H9 (cell line): Measurements from ENCODE around the gene HLA-DRB1. TPM values are rescaled to one million over a fixed set of nuclear protein-coding genes. Genes with fewer than 3 reads are reported as not detected.

ENCODE experiments used
- DNase-seq: peaks from one replicate; pipeline ENCODE4 v3.0.0-alpha.2; 2017
- H2AFZ ChIP-seq: one replicate; pipeline ENCODE4 v1.6.1; 2013; ENCODE audit warnings: mild to moderate bottlenecking, low read length, control low read depth, moderate library complexity
- H2AK5ac ChIP-seq: 2 replicates; pipeline ENCODE4 v1.6.1; 2013; ENCODE audit warnings: low read length, control low read depth, mixed read lengths; ENCODE audit not compliant: insufficient read length
- H2BK120ac ChIP-seq: one replicate; pipeline ENCODE4 v1.6.1; 2013; ENCODE audit warnings: low read depth, mild to moderate bottlenecking, low read length, control low read depth, inconsistent platforms; ENCODE audit not compliant: poor library complexity, severe bottlenecking
- H2BK12ac ChIP-seq: 2 replicates; pipeline ENCODE4 v1.6.1; 2013; ENCODE audit warnings: low read length, control low read depth, mixed read lengths, low read depth; ENCODE audit not compliant: insufficient read length
- H2BK15ac ChIP-seq: 2 replicates; pipeline ENCODE4 v1.6.1; 2013; ENCODE audit warnings: low read depth, low read length, control low read depth
- H2BK20ac ChIP-seq: one replicate; pipeline ENCODE4 v1.6.1; 2013; ENCODE audit warnings: low read depth, mild to moderate bottlenecking, low read length, control low read depth, inconsistent platforms; ENCODE audit not compliant: poor library complexity, severe bottlenecking
- H2BK5ac ChIP-seq: 2 replicates; pipeline ENCODE4 v1.6.1; 2013; ENCODE audit warnings: low read length, control low read depth, mixed read lengths; ENCODE audit not compliant: insufficient read length
- H3K14ac ChIP-seq: 2 replicates; pipeline ENCODE4 v1.6.1; 2013; ENCODE audit warnings: low read length, control low read depth; ENCODE audit not compliant: insufficient read depth
- H3K18ac ChIP-seq: 2 replicates; pipeline ENCODE4 v1.6.1; 2013; ENCODE audit warnings: low read depth, mild to moderate bottlenecking, mixed read lengths, low read length, control low read depth; ENCODE audit not compliant: insufficient read length
- H3K23ac ChIP-seq: 2 replicates; pipeline ENCODE4 v1.6.1; 2013; ENCODE audit warnings: low read length, control low read depth, mixed read lengths, low read depth; ENCODE audit not compliant: insufficient read length
- H3K23me2 ChIP-seq: 2 replicates; pipeline ENCODE4 v1.6.1; 2013; ENCODE audit warnings: low read depth, mild to moderate bottlenecking, mixed read lengths, low read length, control low read depth; ENCODE audit not compliant: insufficient read length, poor library complexity, severe bottlenecking
- H3K27ac ChIP-seq: 2 replicates; pipeline ENCODE4 v1.5.1; 2013; ENCODE audit warnings: low read length, control low read depth, mixed read lengths, low read depth; ENCODE audit not compliant: insufficient read length
- H3K27me3 ChIP-seq: 2 replicates; pipeline ENCODE4 v1.6.1; 2013; ENCODE audit warnings: low read length, control low read depth, inconsistent platforms; ENCODE audit not compliant: insufficient read depth
- H3K4ac ChIP-seq: 2 replicates; pipeline ENCODE4 v1.6.1; 2013; ENCODE audit warnings: low read depth, mild to moderate bottlenecking, control low read depth, inconsistent platforms, low read length, moderate library complexity
- H3K4me1 ChIP-seq: 2 replicates; pipeline ENCODE4 v1.6.1; 2013; ENCODE audit warnings: low read length, control low read depth, inconsistent platforms; ENCODE audit not compliant: insufficient read depth
- H3K4me2 ChIP-seq: 2 replicates; pipeline ENCODE4 v1.6.1; 2013; ENCODE audit warnings: low read length, control low read depth, mixed read lengths; ENCODE audit not compliant: insufficient read length, insufficient read depth
- H3K56ac ChIP-seq: 2 replicates; pipeline ENCODE4 v1.6.1; 2013; ENCODE audit warnings: low read depth, mild to moderate bottlenecking, mixed read lengths, low read length, control low read depth; ENCODE audit not compliant: insufficient read length
- H3K79me1 ChIP-seq: 2 replicates; pipeline ENCODE4 v1.6.1; 2013; ENCODE audit warnings: low read depth, mild to moderate bottlenecking, moderate library complexity, low read length, control low read depth, inconsistent platforms; ENCODE audit not compliant: insufficient read depth, poor library complexity, severe bottlenecking
- H3K79me2 ChIP-seq: 2 replicates; pipeline ENCODE4 v1.6.1; 2013; ENCODE audit warnings: low read length, control low read depth, inconsistent platforms; ENCODE audit not compliant: insufficient read depth
- H3K9ac ChIP-seq: 2 replicates; pipeline ENCODE4 v1.6.1; 2013; ENCODE audit warnings: low read length, control low read depth, mixed read lengths; ENCODE audit not compliant: insufficient read length; ENCODE audit errors: extremely low read depth
- H3K9me3 ChIP-seq: one replicate; pipeline ENCODE4 v1.6.1; 2013; ENCODE audit warnings: low read depth, low read length, inconsistent platforms; ENCODE audit not compliant: control insufficient read depth
- H3T11ph ChIP-seq: one replicate; pipeline ENCODE4 v1.6.1; 2013; ENCODE audit warnings: mild to moderate bottlenecking, low read length, control low read depth, inconsistent platforms
- H4K20me1 ChIP-seq: one replicate; pipeline ENCODE4 v1.6.1; 2013; ENCODE audit not compliant: control insufficient read depth, insufficient read length, insufficient read depth
- H4K5ac ChIP-seq: 2 replicates; pipeline ENCODE4 v1.6.1; 2013; ENCODE audit warnings: low read depth, mild to moderate bottlenecking, mixed read lengths, low read length, control low read depth; ENCODE audit not compliant: insufficient read length
- H4K8ac ChIP-seq: replicated peaks from 2 replicates; pipeline ENCODE4 v1.6.1; 2013; ENCODE audit warnings: low read length, control low read depth, mixed read lengths, low read depth; ENCODE audit not compliant: insufficient read length
- H4K91ac ChIP-seq: 2 replicates; pipeline ENCODE4 v1.6.1; 2013; ENCODE audit warnings: low read depth, mild to moderate bottlenecking, moderate library complexity, mixed read lengths, low read length, control low read depth; ENCODE audit not compliant: insufficient read length
- H3K27ac Mint-ChIP-seq, 3 experiments: 2 replicates in 2 of 3; 3 replicates in 1 of 3; pipeline ENCODE4 v1.8.0; 2020 to 2021; ENCODE audit warnings: mixed read lengths in 3 of 3, mild to moderate bottlenecking in 1 of 3, moderate library complexity in 1 of 3
- H3K27me3 Mint-ChIP-seq: 2 replicates; pipeline ENCODE4 v1.8.0; 2021; ENCODE audit warnings: low read depth, mild to moderate bottlenecking, moderate library complexity, mixed read lengths
- H3K36me3 Mint-ChIP-seq, 3 experiments: 2 replicates in 2 of 3; 3 replicates in 1 of 3; pipeline ENCODE4 v1.8.0; 2020 to 2021; ENCODE audit warnings: low read depth in 3 of 3, mixed read lengths in 3 of 3; ENCODE audit not compliant: insufficient read depth in 1 of 3
- H3K4me1 Mint-ChIP-seq, 2 experiments: 2 replicates each; pipeline ENCODE4 v1.8.0; 2020; ENCODE audit warnings: mixed read lengths in 2 of 2
- H3K4me3 Mint-ChIP-seq, 2 experiments: 2 replicates in 1 of 2; 3 replicates in 1 of 2; pipeline ENCODE4 v1.8.0; 2020 to 2021; ENCODE audit warnings: mild to moderate bottlenecking in 2 of 2, mixed read lengths in 2 of 2, moderate library complexity in 1 of 2
- H3K9me3 Mint-ChIP-seq, 2 experiments: 2 replicates in 1 of 2; 3 replicates in 1 of 2; pipeline ENCODE4 v1.8.0; 2020; ENCODE audit warnings: mild to moderate bottlenecking in 2 of 2, mixed read lengths in 2 of 2, moderate library complexity in 1 of 2
- WGBS: extraction: QIAGEN DNeasy Blood & Tissue Kit; methylation state at CpG from one replicate; pipeline ENCODE4 v1.1.7; 2013; ENCODE audit warnings: missing lambda C conversion rate, low lambda C conversion rate, mixed read lengths; ENCODE audit not compliant: insufficient read length; ENCODE audit errors: extremely low coverage; 5-methylcytosine and 5-hydroxymethylcytosine counted together
- total RNA-seq: library from RNA; stranded (reverse); gene quantifications from 2 replicates; pipeline ENCODE4 v1.2.1, GENCODE V29; 2021
- TF ChIP-seq, protein P1 (sequence below): fragments of 200-600 bp; sonication (generic); conservative IDR thresholded peaks from 3 replicates; pipeline ENCODE4 v1.8.0; 2021; ENCODE audit warnings: antibody characterized with exemption, mild to moderate bottlenecking

The HLA-DRB1 gene
- total RNA-seq, 1 experiment from 2014 or later, result 25.9 TPM

DNA sequence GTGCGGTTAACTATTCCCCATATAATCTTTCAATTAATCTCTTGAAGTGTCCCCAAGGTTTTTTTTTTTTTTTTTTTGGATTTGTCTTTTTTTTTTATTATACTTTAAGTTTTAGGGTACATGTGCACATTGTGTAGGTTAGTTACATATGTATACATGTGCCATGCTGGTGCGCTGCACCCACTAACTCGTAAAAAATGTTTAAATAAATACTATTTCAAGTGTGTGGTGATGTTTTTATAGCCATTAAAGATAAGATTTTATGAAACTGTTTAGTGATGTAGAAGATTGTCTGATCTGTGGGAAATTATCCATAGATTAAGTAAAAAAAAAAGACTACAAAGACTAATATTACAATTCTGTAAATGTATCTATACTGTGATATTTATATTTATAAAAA, 34.9 kb upstream of the HLA-DRB1 start:
- H3T11ph ChIP-seq, result no peak overlapping the region
- no peaks in the 10 kb centered on the region; the same call in 1 of the 2 replicates for H3K4me1 ChIP-seq
- H3K4me2 ChIP-seq, result no peak overlapping the region
- no peaks in the 10 kb centered on the region for H3K27me3 Mint-ChIP-seq
- no peak for DNase-seq
- no peak overlapping the region for H2BK5ac ChIP-seq
- H3K36me3 Mint-ChIP-seq, result no peaks in the 10 kb centered on the region
- H3K27ac Mint-ChIP-seq, result no peak overlapping the region
- no peak overlapping the region for H3K14ac ChIP-seq
- no peak overlapping the region for H2AFZ ChIP-seq
- no peaks in the 10 kb centered on the region for H3K23me2 ChIP-seq
- no peak overlapping the region for H3K18ac ChIP-seq
- no peaks in the 10 kb centered on the region for H3K79me2 ChIP-seq
- no peaks in the 10 kb centered on the region for H3K9me3 ChIP-seq
- no peak overlapping the region for H2BK12ac ChIP-seq
- TF ChIP-seq, protein P1, sequence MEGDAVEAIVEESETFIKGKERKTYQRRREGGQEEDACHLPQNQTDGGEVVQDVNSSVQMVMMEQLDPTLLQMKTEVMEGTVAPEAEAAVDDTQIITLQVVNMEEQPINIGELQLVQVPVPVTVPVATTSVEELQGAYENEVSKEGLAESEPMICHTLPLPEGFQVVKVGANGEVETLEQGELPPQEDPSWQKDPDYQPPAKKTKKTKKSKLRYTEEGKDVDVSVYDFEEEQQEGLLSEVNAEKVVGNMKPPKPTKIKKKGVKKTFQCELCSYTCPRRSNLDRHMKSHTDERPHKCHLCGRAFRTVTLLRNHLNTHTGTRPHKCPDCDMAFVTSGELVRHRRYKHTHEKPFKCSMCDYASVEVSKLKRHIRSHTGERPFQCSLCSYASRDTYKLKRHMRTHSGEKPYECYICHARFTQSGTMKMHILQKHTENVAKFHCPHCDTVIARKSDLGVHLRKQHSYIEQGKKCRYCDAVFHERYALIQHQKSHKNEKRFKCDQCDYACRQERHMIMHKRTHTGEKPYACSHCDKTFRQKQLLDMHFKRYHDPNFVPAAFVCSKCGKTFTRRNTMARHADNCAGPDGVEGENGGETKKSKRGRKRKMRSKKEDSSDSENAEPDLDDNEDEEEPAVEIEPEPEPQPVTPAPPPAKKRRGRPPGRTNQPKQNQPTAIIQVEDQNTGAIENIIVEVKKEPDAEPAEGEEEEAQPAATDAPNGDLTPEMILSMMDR, result no peak
- no CpG with 5 or more reads among the region's 3 CpGs for WGBS
- no peak overlapping the region for H4K5ac ChIP-seq
- H3K56ac ChIP-seq, result no peak overlapping the region
- peaks cover 8 to 14% of the 10 kb centered on the region in 2 experiments for H3K4me1 Mint-ChIP-seq
- H4K20me1 ChIP-seq, result no peaks in the 10 kb centered on the region
- H3K4me3 Mint-ChIP-seq, result no peak overlapping the region
- H4K91ac ChIP-seq, result no peak overlapping the region
- no peak overlapping the region for H3K9ac ChIP-seq
- H2BK15ac ChIP-seq, result no peak overlapping the region
- no peaks in the 10 kb centered on the region for H3K9me3 Mint-ChIP-seq
- no peak overlapping the region for H3K4ac ChIP-seq
- no peaks in the 10 kb centered on the region for H3K27me3 ChIP-seq
- no peak overlapping the region for H2BK120ac ChIP-seq
- no peak overlapping the region for H2AK5ac ChIP-seq
- H2BK20ac ChIP-seq, result no peak overlapping the region
- no peak overlapping the region for H3K23ac ChIP-seq
- no peak overlapping the region for H4K8ac ChIP-seq
- H3K27ac ChIP-seq, result no peak overlapping the region
- no peaks in the 10 kb centered on the region for H3K79me1 ChIP-seq
